ENCODE data around the gene LOXL3. TPM values are rescaled to one million over a fixed set of nuclear protein-coding genes. Genes with fewer than 3 reads are reported as not detected.

Gene LOXL3
- total RNA-seq, 1 donor: 18.5 TPM

- no peak overlapping the region for H3K4me3 ChIP-seq (ENCODE audit: low read depth, low read length)
- no peak for DNase-seq (ENCODE audit: low read depth)
- TF ChIP-seq, protein P1, sequence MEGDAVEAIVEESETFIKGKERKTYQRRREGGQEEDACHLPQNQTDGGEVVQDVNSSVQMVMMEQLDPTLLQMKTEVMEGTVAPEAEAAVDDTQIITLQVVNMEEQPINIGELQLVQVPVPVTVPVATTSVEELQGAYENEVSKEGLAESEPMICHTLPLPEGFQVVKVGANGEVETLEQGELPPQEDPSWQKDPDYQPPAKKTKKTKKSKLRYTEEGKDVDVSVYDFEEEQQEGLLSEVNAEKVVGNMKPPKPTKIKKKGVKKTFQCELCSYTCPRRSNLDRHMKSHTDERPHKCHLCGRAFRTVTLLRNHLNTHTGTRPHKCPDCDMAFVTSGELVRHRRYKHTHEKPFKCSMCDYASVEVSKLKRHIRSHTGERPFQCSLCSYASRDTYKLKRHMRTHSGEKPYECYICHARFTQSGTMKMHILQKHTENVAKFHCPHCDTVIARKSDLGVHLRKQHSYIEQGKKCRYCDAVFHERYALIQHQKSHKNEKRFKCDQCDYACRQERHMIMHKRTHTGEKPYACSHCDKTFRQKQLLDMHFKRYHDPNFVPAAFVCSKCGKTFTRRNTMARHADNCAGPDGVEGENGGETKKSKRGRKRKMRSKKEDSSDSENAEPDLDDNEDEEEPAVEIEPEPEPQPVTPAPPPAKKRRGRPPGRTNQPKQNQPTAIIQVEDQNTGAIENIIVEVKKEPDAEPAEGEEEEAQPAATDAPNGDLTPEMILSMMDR (IDR thresholded peaks at IDR 0.05; ENCODE audit: insufficient read depth, low read length): no peak
Observed at GRCh38 chr2:74524955-74525716, 28.6 kb downstream of the LOXL3 start.

- no peak overlapping the region for H3K4me3 ChIP-seq (ENCODE audit: low read depth, low read length)
- DNase-seq (ENCODE audit: low read depth): no peak
- TF ChIP-seq, protein P1 (IDR thresholded peaks at IDR 0.05; ENCODE audit: insufficient read depth, low read length): no peak
Observed at GRCh38 chr2:74524005-74524404, 29.7 kb downstream of the LOXL3 start.

- H3K4me3 ChIP-seq (ENCODE audit: low read depth, low read length): no peak overlapping the region
- no peak for DNase-seq (ENCODE audit: low read depth)
- TF ChIP-seq, protein P1 (IDR thresholded peaks at IDR 0.05; ENCODE audit: insufficient read depth, low read length): no peak
Observed at GRCh38 chr2:74522516-74522915, 31.2 kb downstream of the LOXL3 start.

- no peak for DNase-seq (ENCODE audit: low read depth)
- no peak overlapping the region for H3K4me3 ChIP-seq (ENCODE audit: low read depth, low read length)
- TF ChIP-seq, protein P1 (IDR thresholded peaks at IDR 0.05; ENCODE audit: insufficient read depth, low read length): no peak
Observed at GRCh38 chr2:74516650-74517049, 37.1 kb downstream of the LOXL3 start.

- no peak for DNase-seq (ENCODE audit: low read depth)
- no peak overlapping the region for H3K4me3 ChIP-seq (ENCODE audit: low read depth, low read length)
- TF ChIP-seq, protein P1 (IDR thresholded peaks at IDR 0.05; ENCODE audit: insufficient read depth, low read length): no peak
Observed at GRCh38 chr2:74515981-74516633, 37.6 kb downstream of the LOXL3 start.

DNA sequence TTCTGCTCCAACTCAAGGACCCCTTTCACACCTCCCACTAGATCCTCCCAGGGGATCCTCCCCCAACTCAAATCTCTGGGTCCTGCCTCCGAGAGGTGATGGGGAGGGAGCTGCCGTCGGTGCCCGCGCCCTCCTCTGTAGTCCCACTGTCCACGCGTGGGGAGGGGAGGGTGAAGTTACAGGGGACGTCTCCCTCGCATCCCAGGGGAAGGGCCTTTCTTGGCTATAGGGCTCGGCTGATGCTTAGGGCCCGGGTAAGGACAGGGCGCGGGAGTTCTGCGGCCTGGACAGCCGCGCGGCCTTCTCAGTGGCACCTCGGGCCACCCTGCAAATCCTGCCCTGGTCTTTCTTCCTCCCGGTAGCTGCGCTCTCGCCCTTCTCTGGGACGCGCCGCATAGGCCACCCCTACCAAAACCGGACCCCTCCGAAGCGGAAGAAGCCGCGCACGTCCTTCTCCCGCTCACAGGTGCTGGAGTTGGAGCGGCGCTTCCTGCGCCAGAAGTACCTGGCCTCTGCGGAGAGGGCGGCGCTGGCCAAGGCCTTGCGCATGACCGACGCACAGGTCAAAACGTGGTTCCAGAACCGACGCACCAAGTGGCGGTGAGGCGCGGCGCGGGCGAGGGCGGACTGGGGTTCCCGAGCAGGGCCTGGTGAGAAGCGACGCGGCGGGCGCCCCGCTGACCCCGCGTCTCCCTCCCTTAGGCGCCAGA lies 38.3 kb downstream of the LOXL3 start:
- DNase-seq (ENCODE audit: low read depth): no peak
- no peak overlapping the region for H3K4me3 ChIP-seq (ENCODE audit: low read depth, low read length)
- TF ChIP-seq, protein P1 (IDR thresholded peaks at IDR 0.05; ENCODE audit: insufficient read depth, low read length): no peak
